Upper lobe of left lung (tissue), 4 donors: ENCODE measurements around the gene WDR37.

Experiments
- CTCF ChIP-seq, 6 experiments: fragments of 450-650 bp in 4 of 6; fragments of 200-600 bp in 2 of 6; sonication (generic) in 2 of 6; IDR thresholded peaks; one replicate each; pipeline ENCODE4 v1.5.1; 2016 to 2019; ENCODE audit warnings: antibody characterized with exemption in 6 of 6
- EP300 ChIP-seq, 4 donors: sonication (generic); formaldehyde crosslinking; IDR thresholded peaks; one replicate each; pipeline ENCODE4 v1.5.1; 2017; ENCODE audit warnings: antibody characterized with exemption in 4 of 4, control low read depth in 2 of 4
- POLR2A ChIP-seq, 4 donors: fragments of 450-650 bp; IDR thresholded peaks; one replicate each; pipeline ENCODE4 v1.5.1; 2016 to 2017; ENCODE audit warnings: antibody characterized with exemption in 4 of 4, mild to moderate bottlenecking in 2 of 4

- TF ChIP-seq EP300 (IDR thresholded peaks at IDR 0.05) (no peak), POLR2A (IDR thresholded peaks at IDR 0.05) (no peak), CTCF (IDR thresholded peaks at IDR 0.05) (no peak)
Measured at GRCh38 chr10:1061930-1062774, 6.0 kb downstream of the WDR37 start.
